Fibroblast of lung (primary cell): ENCODE data around the gene TSHZ2. TPM values are rescaled to one million over a fixed set of nuclear protein-coding genes. Genes with fewer than 3 reads are reported as not detected.

Experiments used
- DNase-seq, 2 donors: peaks; one replicate each; pipeline versions ENCODE4 v3.0.0 to v3.0.0-alpha.2; 2010; ENCODE audit warnings: low read depth in 2 of 2
- H2AFZ ChIP-seq: 2 replicates; pipeline ENCODE4 v1.5.1; 2012; ENCODE audit warnings: low read length, control low read depth, inconsistent platforms
- H3K27ac ChIP-seq: 2 replicates; pipeline ENCODE4 v1.5.1; 2011; ENCODE audit warnings: low read length, control low read depth; ENCODE audit not compliant: insufficient read depth
- H3K27me3 ChIP-seq: 2 replicates; pipeline ENCODE4 v1.5.1; 2011; ENCODE audit warnings: mild to moderate bottlenecking, low read length; ENCODE audit not compliant: control insufficient read depth, insufficient read depth
- H3K36me3 ChIP-seq: 2 replicates; pipeline ENCODE4 v1.5.1; 2011; ENCODE audit warnings: low read length; ENCODE audit not compliant: control insufficient read depth, insufficient read depth
- H3K4me1 ChIP-seq: 2 replicates; pipeline ENCODE4 v1.5.1; 2011; ENCODE audit warnings: low read length; ENCODE audit not compliant: control insufficient read depth, insufficient read depth; ENCODE audit errors: extremely low read depth
- H3K4me2 ChIP-seq: 2 replicates; pipeline ENCODE4 v1.5.1; 2011; ENCODE audit warnings: low read length, control low read depth; ENCODE audit not compliant: insufficient read depth; ENCODE audit errors: extremely low read depth
- H3K4me3 ChIP-seq, 4 experiments: fragments of 200-600 bp in 1 of 4; sonication (generic) in 1 of 4; replicated peaks in 1 of 4; 2 replicates each; pipeline ENCODE4 v1.5.1; 2011 to 2016; ENCODE audit warnings: low read length in 4 of 4, low read depth in 3 of 4, mild to moderate bottlenecking in 3 of 4, control low read depth in 2 of 4, inconsistent platforms in 1 of 4, mixed read lengths in 1 of 4; ENCODE audit not compliant: insufficient read depth in 1 of 4; ENCODE audit errors: control extremely low read depth in 1 of 4
- H3K79me2 ChIP-seq: 2 replicates; pipeline ENCODE4 v1.5.1; 2012; ENCODE audit warnings: mild to moderate bottlenecking, low read length, inconsistent platforms; ENCODE audit not compliant: control insufficient read depth, insufficient read depth
- H3K9ac ChIP-seq: 2 replicates; pipeline ENCODE4 v1.5.1; 2011; ENCODE audit warnings: mild to moderate bottlenecking, low read length, control low read depth; ENCODE audit not compliant: insufficient read depth
- H3K9me3 ChIP-seq: 2 replicates; pipeline ENCODE4 v1.5.1; 2012; ENCODE audit warnings: low read depth, low read length; ENCODE audit not compliant: control insufficient read depth, insufficient read depth
- H4K20me1 ChIP-seq: 2 replicates; pipeline ENCODE4 v1.5.1; 2011; ENCODE audit warnings: low read length; ENCODE audit not compliant: control insufficient read depth, insufficient read depth; ENCODE audit errors: extremely low read depth
- CTCF ChIP-seq, 2 donors: IDR thresholded peaks in 1 of 2; conservative IDR thresholded peaks in 1 of 2; 1 replicate in 1 of 2; 2 replicates in 1 of 2; pipeline ENCODE4 v1.5.1; 2011 to 2012; ENCODE audit warnings: low read length in 2 of 2, control low read depth in 1 of 2, inconsistent platforms in 1 of 2, low read depth in 1 of 2, mild to moderate bottlenecking in 1 of 2
- EZH2 ChIP-seq: IDR thresholded peaks from 2 replicates; pipeline ENCODE4 v1.5.1; 2012; ENCODE audit warnings: low read length, control low read depth, mild to moderate bottlenecking; ENCODE audit errors: missing control alignments
- polyA plus RNA-seq, 2 donors: library from polyadenylated mRNA; depleted of rRNA in 1 of 2; stranded (reverse) in 1 of 2; unstranded in 1 of 2; fragments of >200 nt; gene quantifications; 2 replicates each; pipeline ENCODE4 v1.2.1, GENCODE V29; 2011 to 2012; ENCODE audit warnings: missing spikeins in 1 of 2
- total RNA-seq: library from RNA; depleted of rRNA; stranded (reverse); fragments of >200 nt; gene quantifications from 2 replicates; pipeline ENCODE4 v1.2.1, GENCODE V29; 2014

Gene TSHZ2
- total and polyA plus RNA-seq, 2 donors (not counting 1 experiment from before 2014, with no cell fraction given): 0.15 to 2.6 TPM

GRCh38 chr20:53402233-53403005, 430.3 kb downstream of the TSHZ2 start:
- H3K27me3 ChIP-seq: no peaks in the 10 kb centered on the region
- no peaks in the 10 kb centered on the region for H3K79me2 ChIP-seq
- H3K36me3 ChIP-seq: no peaks in the 10 kb centered on the region
- H4K20me1 ChIP-seq: no peaks in the 10 kb centered on the region
- no peaks in the 10 kb centered on the region for H3K9me3 ChIP-seq
- no peak overlapping the region for H3K4me2 ChIP-seq
- H3K4me1 ChIP-seq: no peaks in the 10 kb centered on the region
- H3K9ac ChIP-seq: no peak overlapping the region
- no peak overlapping the region for H3K27ac ChIP-seq
- TF ChIP-seq EZH2 (no peak), CTCF (conservative IDR thresholded peaks at IDR 0.05 in 1 of 2, IDR thresholded peaks at IDR 0.05 in 1 of 2; ENCODE audit: low read depth in 1 of 2, low read length in 2 of 2) (no peak)
- no peak overlapping the region for H2AFZ ChIP-seq
- no peak for DNase-seq
- no peak overlapping the region for H3K4me3 ChIP-seq

- Histone ChIP-seq H3K27ac (no peak overlapping the region), H3K4me1 (no peaks in the 10 kb centered on the region), H3K9me3 (no peaks in the 10 kb centered on the region), H3K4me3 (no peak overlapping the region), H4K20me1 (no peaks in the 10 kb centered on the region), H3K4me2 (no peak overlapping the region), H3K79me2 (no peaks in the 10 kb centered on the region), H2AFZ (no peak overlapping the region), H3K36me3 (no peaks in the 10 kb centered on the region), H3K27me3 (no peaks in the 10 kb centered on the region), H3K9ac (no peak overlapping the region)
- no peak for DNase-seq
- TF ChIP-seq EZH2: no peak
- no peak for TF ChIP-seq CTCF (conservative IDR thresholded peaks at IDR 0.05 in 1 of 2, IDR thresholded peaks at IDR 0.05 in 1 of 2; ENCODE audit: low read depth in 1 of 2, low read length in 2 of 2)
Measured at GRCh38 chr20:53403029-53403428, 430.9 kb downstream of the TSHZ2 start.

GRCh38 chr20:53405139-53405538, 433.0 kb downstream of the TSHZ2 start:
- Histone ChIP-seq H2AFZ (no peak overlapping the region), H3K36me3 (no peaks in the 10 kb centered on the region), H3K9me3 (no peaks in the 10 kb centered on the region), H3K27me3 (no peaks in the 10 kb centered on the region), H3K9ac (no peak overlapping the region), H3K79me2 (no peaks in the 10 kb centered on the region), H4K20me1 (no peaks in the 10 kb centered on the region), H3K4me2 (no peak overlapping the region), H3K4me3 (no peak overlapping the region), H3K4me1 (no peaks in the 10 kb centered on the region), H3K27ac (no peak overlapping the region)
- TF ChIP-seq EZH2: no peak
- TF ChIP-seq CTCF (conservative IDR thresholded peaks at IDR 0.05 in 1 of 2, IDR thresholded peaks at IDR 0.05 in 1 of 2; ENCODE audit: low read depth in 1 of 2, low read length in 2 of 2): no peak
- DNase-seq: no peak
